GM19467 (cell line): Measurements from ENCODE around the gene IFNGR2.
"Not testable (repeated sequence)": the region's sequence is repeated elsewhere in the genome, so short reads cannot be mapped to it uniquely, and the experiment has no call there.

Experiments used
- ATAC-seq: cut with Tn5 transposase; IDR thresholded peaks from one replicate; pipeline ENCODE4 v1.9.1; 2021; ENCODE audit warnings: mild to moderate bottlenecking, moderate library complexity; ENCODE audit not compliant: unreplicated experiment

Gene IFNGR2

DNA sequence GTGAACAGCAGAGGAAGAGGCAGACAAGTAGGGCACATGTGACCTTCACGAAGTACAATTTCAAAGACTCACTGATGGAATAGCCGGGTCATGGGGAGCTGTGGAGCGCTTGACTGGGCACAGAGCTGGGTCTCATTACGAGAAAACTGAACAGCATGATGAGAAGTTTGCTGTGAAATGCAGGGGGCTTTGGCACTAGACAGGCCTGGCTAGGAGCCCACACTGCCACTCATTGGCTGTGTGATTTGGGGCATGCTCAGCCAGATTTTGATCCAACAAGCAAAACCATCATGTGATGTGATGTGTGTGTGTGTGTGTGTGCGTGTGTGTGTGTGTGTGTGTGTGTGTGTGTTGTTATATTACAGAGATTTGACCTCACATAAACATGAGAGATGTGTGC, 4.9 kb upstream of the IFNGR2 start:
- ATAC-seq, result no peak

DNA sequence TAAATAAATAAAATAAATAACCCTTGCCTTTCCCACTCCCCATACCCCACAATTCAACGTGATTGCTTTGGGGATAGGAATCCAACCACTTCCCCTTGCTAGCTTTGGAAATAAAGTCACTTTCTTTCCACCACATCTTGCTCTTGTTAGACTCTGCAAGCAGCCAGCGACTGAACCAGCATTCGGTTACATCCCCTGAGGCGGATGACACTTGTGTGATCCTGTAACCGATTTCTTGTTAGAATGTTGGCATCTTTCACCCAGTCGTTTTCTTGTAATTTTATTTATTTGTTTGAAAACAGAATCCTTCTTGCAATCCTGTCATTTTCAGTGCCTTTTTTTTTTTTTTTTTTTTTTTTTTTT, 1.6 kb upstream of the IFNGR2 start:
- no peak for ATAC-seq

DNA sequence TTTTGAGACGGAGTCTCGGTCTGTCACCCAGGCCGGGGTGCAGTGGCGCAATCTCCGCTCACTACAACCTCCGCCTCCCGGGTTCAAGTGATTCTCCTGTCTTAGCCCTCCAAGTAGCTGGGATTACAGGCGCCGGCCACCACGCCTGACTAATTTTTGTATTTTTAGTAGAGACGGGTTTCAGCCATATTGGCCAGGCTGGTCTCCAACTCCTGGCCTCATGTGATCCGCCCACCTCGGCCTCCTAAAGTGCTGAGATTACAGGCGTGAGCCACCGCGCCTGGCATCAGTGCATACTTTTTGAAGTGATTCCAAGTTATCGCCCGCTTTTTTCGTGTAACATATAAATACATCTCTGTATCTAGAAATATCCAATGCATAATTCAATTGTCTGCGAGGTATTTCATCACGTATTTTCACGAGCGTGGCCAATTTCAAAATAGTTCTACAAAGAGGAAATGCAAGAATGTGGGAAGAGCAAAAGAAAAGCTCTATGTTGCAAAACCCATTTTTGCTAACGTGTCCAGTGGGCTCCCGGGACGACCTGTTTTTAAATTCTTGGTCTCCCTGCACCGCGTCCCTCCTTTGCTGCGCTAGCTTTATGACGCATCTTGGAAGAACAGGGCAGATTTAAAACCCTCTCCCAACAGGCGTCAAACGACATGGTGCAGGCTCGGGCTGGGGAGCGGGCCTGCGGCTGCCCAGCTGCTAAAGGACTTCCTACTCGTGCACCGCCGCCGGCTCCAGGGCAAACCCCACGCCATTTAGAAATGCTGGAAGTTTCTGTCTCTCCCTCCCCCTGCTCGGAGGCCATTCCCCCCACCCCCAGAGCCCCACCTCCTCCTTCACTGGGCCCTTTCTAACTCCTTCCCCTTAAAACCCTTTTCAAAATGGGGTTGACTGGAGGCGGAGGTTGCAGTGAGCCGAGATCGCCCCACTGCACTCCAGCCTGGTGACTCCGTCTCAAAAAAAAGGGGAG, 923 bp upstream of the IFNGR2 start:
- ATAC-seq, result no peak

DNA sequence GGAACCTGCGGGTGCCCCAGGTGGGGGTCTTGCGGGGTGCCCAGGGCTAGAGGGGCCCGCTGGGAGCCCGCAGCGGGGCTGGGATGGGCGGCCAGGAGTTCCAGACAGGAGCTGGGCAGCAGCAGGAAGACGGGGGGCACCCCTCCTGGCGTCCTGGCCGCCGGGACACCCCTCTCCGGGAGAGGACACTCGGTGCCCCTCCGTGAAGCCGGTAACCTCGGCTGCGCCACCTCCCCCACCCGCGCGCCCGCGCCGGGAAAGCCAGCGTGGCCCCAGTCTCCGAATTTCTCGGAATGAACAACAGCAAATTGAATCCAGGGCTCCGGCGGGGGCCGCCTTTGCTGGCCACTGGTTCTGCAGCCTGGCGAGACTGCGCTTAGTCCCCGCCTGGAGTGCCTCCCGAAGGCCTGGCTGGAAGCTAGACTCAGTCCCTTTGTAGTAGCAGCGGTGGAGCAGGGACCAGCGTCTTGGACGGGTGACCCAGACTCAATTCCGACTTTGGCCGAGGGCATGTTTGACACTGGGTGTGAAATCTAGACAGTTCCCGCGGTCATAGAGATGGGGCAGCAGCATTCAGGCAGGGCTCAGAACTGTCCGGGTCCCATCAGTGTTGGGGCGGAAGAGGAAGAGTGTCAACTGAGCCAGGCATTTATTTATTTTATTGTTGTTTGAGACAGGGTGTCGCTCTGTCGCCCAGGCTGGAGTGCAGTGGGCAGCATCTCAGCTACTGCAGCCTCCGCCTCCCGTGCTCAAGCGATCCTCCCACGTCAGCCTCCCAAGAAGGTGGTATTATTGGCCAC, 773 bp downstream of the IFNGR2 start:
- peak; percentile 47 for ATAC-seq

DNA sequence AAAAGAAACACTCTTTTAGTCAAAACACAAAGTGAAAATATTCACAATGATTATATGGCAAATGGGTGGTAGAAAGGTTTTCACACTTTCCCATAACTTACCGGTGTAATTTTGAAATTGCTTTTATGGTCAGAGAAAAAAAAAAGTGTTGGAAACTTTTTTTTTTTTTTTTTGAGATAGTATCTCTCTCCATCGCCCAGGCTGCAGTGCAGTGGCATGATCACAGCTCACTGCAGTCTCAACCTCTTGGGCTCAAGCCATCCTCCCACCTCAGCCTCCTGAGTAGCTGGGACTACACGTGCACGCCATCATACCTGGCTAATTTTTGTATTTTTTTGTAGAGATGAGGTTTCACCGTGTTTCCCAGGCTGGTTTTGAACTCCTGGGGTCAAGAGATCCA, 3.3 kb downstream of the IFNGR2 start:
- no peak for ATAC-seq

DNA sequence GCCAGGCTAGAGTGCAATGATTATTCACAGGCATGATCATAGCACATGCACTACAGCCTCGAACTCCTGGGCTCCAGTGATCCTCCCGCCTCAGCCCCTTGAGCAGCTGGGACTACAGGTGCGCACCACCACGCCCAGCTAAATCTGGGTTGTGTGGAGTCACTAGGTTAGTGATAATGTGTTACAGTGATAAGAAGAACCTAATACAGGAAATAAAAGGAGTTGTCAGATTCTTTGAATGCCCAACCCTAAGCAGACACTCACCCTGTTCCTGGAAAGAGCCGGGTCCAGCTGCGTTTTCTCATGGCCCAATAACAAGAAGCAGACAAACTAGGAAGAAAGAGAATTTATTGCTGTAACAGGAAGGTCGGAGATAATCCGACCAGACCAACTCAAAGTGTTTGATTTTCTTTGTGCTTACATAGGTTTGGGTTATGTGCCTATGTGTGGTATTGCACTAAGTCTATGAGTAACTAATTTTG, 8.8 kb downstream of the IFNGR2 start:
- no peak for ATAC-seq

DNA sequence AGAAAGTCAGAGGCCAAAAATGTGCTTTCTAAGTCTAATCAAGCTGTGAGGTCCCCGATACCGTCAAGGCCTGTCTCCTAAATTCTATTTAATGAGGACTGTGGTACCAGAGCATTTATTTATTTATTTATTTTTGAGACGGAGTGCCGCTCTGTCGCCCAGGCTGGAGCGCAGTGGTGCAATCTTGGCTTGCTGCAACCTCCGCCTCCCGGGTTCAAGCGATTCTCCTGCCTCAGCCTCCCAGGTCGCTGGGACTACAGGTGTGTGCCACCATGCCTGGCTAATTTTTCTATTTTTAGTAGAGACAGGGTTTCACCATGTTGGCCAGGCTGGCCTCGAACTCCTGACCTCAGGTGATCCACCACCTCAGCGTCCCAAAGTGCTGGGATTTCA, 9.2 kb downstream of the IFNGR2 start:
- not testable (repeated sequence) for ATAC-seq

DNA sequence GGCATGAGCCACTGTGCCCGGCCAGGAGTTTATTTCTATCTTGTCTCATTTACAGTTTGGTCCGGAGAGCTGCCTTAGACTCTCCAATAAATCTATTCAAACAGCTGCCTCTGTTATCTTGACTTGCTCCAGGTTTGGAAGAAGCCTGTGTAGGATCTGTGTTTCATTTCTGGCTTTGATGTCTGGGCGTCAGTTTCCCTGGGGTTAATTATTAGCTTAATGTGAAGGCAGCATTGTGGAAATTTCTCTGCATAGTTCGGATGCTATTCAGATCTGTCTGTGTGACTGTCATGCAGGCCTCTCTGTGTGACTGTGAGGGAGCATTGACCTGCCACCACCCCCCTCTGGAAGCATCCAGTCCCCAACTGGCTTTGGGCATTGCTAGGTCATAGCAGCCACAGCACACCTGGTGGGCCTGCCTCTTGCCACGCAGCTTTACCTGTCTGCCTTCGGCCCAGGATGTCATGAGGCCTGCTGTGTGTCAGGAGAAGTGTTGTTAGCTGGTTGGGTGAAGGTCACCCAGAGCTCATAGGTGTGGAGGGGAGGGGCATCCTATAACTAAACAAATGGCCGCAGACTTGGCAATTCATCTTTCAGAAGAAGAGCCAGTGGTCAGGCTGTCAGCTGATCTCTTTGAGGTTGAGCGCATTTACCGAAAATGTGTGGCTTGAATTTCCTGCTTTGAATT, 9.8 kb downstream of the IFNGR2 start:
- no peak for ATAC-seq

DNA sequence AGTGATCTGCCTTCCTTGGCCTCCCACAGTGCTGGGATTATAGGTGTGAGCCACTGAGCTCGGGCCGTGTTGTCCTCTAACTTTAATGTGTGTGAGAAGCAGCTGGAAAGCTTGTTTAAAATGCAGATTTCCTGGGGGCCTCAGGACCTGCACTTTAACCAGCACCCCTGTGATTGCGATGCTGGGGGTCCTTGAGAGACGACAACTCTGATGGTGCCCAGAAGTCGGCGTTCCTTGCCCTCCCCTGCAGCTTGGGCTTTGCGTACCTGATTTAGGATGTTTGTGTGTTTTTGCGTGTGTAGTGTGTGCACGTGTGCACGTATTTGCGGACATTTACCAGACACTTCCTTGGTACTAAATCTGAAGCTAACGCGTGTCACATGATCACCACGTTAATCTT, 10.9 kb downstream of the IFNGR2 start:
- ATAC-seq, result no peak

DNA sequence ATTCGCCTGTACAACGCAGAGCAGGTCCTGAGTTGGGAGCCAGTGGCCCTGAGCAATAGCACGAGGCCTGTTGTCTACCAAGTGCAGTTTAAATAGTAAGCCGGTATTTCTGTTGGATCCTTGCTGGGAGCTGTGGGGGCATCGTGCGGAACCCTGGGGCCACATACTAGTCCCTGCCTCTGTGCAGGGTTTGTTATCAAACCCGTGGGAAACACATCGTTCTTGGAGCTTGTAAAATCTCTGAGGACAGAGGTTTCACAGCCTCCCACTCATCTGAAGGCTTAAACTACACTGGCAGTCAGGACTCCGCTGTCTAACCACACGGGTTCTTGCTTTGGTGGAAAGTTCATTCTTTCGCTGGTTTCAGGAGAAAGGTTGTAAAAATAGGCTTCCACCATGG, 11.7 kb downstream of the IFNGR2 start:
- ATAC-seq, result no peak

DNA sequence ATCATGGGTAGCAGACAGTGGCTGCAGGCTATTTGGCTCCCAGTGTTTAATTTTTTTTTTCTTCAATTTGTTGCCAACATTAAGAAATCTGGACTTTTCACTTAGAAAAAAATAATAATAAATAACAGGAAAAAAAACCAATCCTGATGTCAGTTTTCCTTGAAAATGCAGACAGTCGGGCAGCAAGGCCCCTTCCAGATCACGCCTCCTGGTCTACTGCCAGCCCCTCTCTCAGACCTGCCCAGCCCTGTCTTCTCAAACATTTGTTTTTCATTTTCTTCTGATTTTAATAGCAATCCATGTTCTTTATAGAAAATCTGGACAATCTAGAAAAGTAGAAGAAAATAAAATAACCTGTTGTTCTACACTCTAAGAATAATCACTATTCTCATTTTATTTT, 15.5 kb downstream of the IFNGR2 start:
- no peak for ATAC-seq

DNA sequence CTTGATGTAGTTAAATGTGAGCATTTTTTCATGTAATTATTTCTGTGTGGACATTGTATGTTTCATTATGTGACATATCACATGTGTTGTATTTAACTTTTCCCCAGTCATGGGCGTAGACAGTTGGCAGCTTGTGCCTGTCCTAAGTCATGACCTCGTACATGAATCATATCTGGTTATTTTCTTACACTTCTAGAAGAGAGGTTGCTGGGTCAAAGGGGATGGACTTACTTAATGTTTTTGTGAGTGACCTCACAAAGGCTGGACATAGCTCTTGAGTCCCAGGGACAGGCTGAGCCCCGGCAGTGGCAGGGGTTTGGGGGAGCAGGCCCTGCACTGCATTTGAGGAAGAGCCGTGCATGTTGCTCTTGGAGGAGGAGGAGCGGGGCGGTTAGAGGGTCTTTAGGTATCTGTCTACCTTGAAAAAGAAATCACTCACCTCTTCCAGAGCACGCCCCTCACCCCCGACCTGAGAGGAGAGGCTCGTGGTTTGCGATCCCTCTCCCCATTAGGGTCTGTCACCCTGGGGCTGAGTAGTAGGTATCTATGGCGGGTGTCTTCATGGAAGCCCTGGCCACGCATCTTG, 16.4 kb downstream of the IFNGR2 start:
- ATAC-seq, result no peak

DNA sequence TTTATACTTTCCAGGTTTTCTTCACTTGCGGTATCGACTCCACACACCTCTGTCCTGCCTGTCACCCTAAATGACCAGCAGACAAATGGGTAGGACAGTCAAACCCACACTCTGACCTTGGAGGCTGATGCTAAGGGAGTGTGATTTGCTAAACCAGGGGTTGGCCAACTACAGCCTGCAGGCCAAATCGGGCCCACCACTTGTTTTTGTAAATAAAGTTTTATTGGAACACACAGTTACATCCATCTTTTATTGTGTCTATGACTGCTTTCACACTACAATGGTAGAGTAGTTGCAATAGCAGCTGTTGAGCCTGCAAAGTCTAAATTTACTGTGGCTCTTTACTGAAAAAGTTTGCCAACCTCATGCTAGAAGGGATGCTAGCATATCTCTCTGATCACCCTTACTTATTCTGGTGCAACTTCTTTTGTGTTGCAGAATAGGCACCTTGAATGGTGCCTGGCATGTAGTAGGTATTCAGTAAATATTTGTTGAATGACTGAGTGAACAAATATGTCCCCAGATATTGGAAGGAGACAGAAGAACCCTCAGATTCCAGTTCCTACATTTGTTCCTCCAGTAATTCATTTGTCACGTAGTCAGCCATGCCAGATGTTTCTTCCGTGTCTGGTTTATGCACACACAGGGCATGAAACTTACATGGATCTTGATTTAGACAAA, 18.6 kb downstream of the IFNGR2 start:
- no peak for ATAC-seq

DNA sequence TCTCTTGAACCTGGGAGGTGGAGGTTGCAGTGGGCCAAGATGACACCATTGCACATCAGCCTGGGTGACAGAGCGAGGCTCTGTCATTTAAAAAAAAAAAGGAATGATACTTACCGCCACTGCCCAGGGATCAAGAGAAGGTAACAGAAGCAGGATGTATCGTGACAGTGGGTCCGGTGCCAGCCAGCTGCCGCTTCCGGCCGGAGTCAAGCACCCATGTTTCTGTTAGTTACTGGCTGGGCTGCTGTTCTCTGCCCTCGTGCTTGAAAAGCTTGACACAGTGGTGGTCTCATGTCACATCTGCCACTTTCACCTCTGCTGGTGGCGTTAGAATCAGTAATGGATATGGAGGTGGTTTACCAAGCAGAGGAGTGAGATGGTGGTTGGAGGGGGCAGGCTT, 21.0 kb downstream of the IFNGR2 start:
- no peak for ATAC-seq

DNA sequence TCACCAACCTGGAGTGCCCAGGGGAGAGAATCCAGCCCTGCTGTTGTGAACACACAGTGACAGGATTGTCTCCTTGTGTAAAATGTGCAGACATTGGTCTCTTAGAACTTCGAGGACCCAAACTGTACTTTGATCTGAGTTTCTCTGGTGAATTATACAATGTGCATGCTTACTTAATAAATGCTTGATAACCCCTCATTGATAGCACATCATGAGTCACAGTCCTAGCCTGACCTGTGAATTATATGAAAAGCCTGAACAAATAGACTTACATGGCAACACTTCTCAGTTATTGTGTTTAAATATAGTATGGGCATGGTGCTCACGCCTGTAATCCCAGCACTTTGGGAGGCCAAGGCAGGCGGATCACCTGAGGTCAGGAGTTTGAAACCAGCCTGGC, 22.6 kb downstream of the IFNGR2 start:
- no peak for ATAC-seq

DNA sequence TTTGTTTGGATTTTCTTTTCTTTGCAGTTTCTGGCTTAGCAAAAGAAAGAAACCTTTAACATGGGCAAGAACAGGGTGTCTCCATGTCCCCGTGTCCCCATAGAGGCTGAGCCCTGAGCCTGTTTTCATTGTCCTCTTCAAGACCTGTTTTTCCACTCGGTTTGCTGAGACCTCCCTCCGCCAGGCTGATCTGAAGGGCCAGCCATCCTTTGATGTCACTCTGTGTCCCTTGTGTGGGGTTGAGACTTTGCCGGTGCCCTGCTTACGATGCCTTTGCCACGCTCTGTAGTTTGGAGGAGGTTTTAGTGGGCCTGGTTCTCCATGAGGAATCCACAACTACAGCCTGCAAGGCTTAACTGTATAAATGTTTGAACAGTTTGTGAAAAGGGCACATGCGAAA, 23.8 kb downstream of the IFNGR2 start:
- ATAC-seq, result no peak

DNA sequence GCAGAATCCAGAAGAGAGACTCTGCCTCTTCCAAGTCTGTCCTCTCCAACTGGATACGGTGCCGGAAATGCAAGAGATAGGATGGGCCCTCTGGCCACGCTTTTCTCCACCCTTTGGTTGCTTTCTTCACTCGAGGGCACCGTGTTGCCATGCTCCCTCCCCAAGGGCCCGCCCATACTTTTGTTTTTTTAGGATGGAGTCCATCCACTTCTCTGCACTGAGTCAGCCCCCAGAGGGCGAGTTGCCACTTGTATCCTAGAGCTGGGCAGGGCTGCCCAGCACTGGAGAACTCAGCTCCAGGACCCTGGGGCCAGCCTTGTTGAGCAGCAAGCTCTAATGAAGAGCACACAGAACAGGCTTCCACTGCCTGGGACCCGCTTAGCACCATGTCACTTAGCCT, 25.5 kb downstream of the IFNGR2 start:
- no peak for ATAC-seq

DNA sequence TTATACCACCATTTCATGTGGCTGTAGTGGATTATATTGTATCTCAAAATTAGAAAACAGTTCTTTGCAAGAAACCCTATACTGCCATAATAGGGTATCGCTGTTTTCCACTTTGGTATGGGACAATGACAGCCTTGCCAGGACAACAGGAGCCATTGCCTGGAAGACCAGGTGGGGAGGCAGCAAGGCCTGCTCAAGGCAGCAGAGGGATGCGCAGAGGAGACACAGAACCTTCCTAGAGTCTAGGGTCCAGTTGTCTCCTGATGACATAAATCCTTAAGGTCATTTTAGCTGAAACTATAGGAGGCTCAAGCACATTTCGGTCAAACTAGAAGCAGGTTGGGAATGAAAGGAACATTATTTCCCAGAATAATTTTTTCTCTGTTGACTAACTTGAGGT, 27.6 kb downstream of the IFNGR2 start:
- no peak for ATAC-seq

DNA sequence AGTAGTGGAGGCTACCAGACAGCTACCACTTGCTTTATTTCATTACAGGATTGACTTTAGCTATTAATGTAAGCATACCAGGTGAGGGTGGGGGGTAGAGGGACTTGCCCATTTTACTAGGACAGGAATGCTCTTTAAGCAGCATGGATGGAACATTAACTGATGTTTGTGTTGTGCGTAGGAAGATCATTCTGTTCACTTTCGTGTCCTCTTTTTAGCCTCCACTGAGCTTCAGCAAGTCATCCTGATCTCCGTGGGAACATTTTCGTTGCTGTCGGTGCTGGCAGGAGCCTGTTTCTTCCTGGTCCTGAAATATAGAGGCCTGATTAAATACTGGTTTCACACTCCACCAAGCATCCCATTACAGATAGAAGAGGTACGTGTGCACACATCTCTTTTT, 29.3 kb downstream of the IFNGR2 start:
- ATAC-seq, result no peak

DNA sequence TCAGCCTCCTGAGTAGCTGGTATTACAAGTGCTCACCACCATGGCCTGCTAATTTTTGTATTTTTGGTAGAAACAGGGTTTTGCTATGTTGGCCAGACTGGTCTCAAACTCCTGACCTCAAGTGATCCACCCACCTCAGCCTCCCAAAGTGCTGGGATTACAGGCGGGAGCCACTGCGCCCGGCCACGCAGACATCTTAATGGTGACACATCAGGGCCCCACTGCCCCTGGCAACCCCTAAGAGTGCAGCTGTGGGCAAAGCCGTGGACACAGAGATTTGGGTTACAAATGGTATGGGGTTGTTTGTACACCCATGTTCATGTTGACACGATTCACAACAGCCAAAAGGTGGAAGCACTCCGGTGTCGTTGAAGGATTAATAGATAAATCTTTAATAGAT, 29.8 kb downstream of the IFNGR2 start:
- no peak for ATAC-seq
